ENCODE measurements around the gene CLSTN2. TPM values are rescaled to one million over a fixed set of nuclear protein-coding genes. Genes with fewer than 3 reads are reported as not detected.

CLSTN2 gene
- total and polyA plus RNA-seq, 9 donors, result 28.9 to 263 (median 134) TPM

DNA sequence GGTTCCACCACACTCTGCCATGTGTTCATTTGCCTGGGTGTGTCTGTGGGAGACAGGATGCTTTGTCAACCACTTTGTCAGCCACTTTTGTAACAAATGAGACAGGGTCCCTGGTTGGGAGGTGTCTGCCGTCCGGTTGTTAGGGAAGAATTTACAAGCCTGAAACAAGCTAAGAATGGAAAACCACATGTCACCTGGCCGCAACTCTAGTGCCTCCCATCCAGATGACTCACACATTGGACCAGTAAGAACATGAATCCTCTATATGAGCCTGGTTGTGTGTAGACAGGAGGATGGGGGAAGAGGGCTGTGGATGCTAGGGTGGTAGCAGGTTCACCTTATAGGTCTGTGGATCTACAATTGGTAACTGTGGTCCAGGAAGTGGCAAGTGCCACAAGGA is 335.3 kb downstream of the CLSTN2 start:
- no peak for DNase-seq
- no peaks in the 10 kb centered on the region for H3K27me3 ChIP-seq
- H3K27ac ChIP-seq, result no peak overlapping the region
- WGBS, 3 donors, result 88 to 96% (median 96%) methylated on average over 3 of the region's 3 CpGs
- H3K4me1 ChIP-seq (ENCODE audit: insufficient read depth), result no peaks in the 10 kb centered on the region
- no peaks in the 10 kb centered on the region for H3K36me3 ChIP-seq
- no peaks in the 10 kb centered on the region for H3K9me3 ChIP-seq
- H3K4me3 ChIP-seq, result no peak overlapping the region
- TF ChIP-seq EP300 (IDR thresholded peaks at IDR 0.05), result no peak
- no peak for TF ChIP-seq CTCF (IDR thresholded peaks at IDR 0.05)
- TF ChIP-seq POLR2A (IDR thresholded peaks at IDR 0.05), result no peak
- intact Hi-C loops (cut with DNase I), result no loop called here

DNA sequence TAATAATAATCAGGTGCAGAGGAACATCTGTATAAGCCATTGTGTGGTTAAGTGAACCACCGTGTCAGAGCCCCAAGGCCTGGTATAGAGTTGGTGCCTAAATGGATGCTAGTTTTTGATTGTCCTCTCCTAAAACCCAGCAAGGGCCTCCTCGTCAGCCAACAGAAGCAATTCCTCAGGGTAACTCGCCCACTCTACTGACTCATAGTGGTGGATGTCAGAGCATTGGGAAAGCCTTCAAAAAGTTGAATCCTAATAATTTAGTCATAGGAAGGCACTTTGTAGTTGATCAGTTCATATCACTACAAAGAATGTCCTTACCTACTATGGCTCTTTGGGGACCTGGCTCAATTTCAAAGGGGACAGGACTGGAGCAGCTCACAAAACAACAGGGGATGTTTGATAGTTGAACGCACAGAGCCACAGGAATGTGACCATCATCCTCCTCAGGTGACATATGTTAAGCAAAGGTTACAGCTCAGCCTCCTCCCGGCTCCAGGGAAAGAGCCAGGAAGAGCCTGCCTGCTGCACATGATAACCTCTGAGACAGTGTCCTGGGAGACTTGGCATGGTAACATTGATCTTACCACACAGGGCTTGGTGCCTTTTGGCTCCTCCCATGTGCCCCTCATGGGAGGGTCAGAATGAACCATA is 338.7 kb downstream of the CLSTN2 start:
- intact Hi-C loops (cut with DNase I), result no loop called here
- Histone ChIP-seq H3K4me1 (ENCODE audit: insufficient read depth) (no peaks in the 10 kb centered on the region), H3K27me3 (no peaks in the 10 kb centered on the region), H3K4me3 (no peak overlapping the region), H3K36me3 (no peaks in the 10 kb centered on the region), H3K9me3 (no peaks in the 10 kb centered on the region), H3K27ac (no peak overlapping the region)
- DNase-seq, result no peak
- TF ChIP-seq POLR2A (IDR thresholded peaks at IDR 0.05), result no peak
- no peak for TF ChIP-seq EP300 (IDR thresholded peaks at IDR 0.05)
- TF ChIP-seq CTCF (IDR thresholded peaks at IDR 0.05), result no peak
- 65 to 84% (median 68%) methylated on average over 5 of the region's 5 CpGs for WGBS, 3 donors

DNA sequence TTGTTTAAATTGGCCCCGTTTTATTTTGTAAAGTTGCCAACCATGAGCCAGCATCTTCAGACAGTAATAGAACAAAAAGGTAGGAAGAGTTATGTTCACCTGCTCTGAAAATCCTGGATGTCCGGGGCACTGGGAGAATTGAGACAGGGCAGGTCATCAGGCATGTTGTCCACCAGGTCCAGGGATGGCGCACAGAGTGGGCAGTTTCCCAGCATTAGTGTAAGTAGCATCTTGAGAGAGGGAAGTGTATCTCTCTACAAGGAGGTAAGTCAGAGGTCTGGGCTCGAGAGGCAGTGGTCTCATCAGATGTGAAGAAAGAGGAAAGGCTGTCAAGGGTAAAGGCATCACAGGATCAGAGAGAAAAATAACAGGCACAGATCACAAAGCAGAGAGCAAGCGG is 339.4 kb downstream of the CLSTN2 start:
- Histone ChIP-seq H3K27me3 (no peaks in the 10 kb centered on the region), H3K36me3 (no peaks in the 10 kb centered on the region), H3K4me1 (ENCODE audit: insufficient read depth) (no peaks in the 10 kb centered on the region), H3K27ac (no peak overlapping the region), H3K4me3 (no peak overlapping the region), H3K9me3 (no peaks in the 10 kb centered on the region)
- WGBS, 3 donors, result 82 to 92% (median 86%) methylated on average over 5 of the region's 5 CpGs
- DNase-seq, result no peak
- intact Hi-C loops (cut with DNase I), result no loop called here
- TF ChIP-seq POLR2A (IDR thresholded peaks at IDR 0.05), result no peak
- TF ChIP-seq CTCF (IDR thresholded peaks at IDR 0.05), result no peak
- TF ChIP-seq EP300 (IDR thresholded peaks at IDR 0.05), result no peak

DNA sequence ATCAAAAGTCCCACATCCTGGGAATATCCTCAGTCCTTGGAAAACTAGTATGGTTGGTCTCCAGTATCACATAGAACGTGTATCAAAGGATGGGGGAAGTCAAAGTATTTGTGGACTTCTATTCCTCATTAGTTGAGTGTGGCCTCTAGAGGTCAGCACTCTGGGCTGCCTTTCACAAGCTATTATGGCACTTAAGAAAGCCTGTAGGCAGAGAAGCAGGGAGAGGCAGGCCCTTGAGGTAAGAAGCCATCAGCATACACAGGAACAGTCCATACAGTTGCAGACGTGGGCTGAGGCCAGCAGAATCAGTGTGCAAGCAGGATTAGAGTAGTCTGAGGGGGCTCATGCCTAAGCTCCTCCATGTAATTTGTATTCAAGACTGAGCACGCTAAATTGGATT is 341.7 kb downstream of the CLSTN2 start:
- WGBS, 3 donors, result 75 to 80% (median 79%) methylated on average over 3 of the region's 3 CpGs
- no peak for TF ChIP-seq POLR2A (IDR thresholded peaks at IDR 0.05)
- H3K36me3 ChIP-seq, result no peaks in the 10 kb centered on the region
- H3K27ac ChIP-seq, result no peak overlapping the region
- no peak overlapping the region for H3K4me3 ChIP-seq
- H3K27me3 ChIP-seq, result no peaks in the 10 kb centered on the region
- H3K4me1 ChIP-seq (ENCODE audit: insufficient read depth), result no peaks in the 10 kb centered on the region
- DNase-seq, result no peak
- intact Hi-C loops (cut with DNase I), result no loop called here
- no peaks in the 10 kb centered on the region for H3K9me3 ChIP-seq

GRCh38 chr3:140277886-140278285 is 342.9 kb downstream of the CLSTN2 start:
- intact Hi-C loops (cut with DNase I), result no loop called here
- Histone ChIP-seq H3K4me3 (no peak overlapping the region), H3K36me3 (no peaks in the 10 kb centered on the region), H3K27ac (no peak overlapping the region), H3K4me1 (ENCODE audit: insufficient read depth) (no peaks in the 10 kb centered on the region), H3K9me3 (no peaks in the 10 kb centered on the region), H3K27me3 (no peaks in the 10 kb centered on the region)
- DNase-seq, result no peak
- 93 to 98% (median 95%) methylated on average over 4 of the region's 4 CpGs for WGBS, 3 donors
- TF ChIP-seq POLR2A (IDR thresholded peaks at IDR 0.05), result no peak
- no peak for TF ChIP-seq CTCF (IDR thresholded peaks at IDR 0.05)
- no peak for TF ChIP-seq EP300 (IDR thresholded peaks at IDR 0.05)
